HTERT RPE-1 (cell line): ENCODE results near the gene PRRT2.
"Not testable (repeated sequence)": the region's sequence is repeated elsewhere in the genome, so short reads cannot be mapped to it uniquely, and the experiment has no call there.

Experiments
- in situ Hi-C: fragments of 300-500 bp; cut with MboI; formaldehyde crosslinking; loops from 4 replicates; pipeline ENCODE4 v1.14.3; 2020; ENCODE audit warnings: low sequenced_read_pairs

The PRRT2 gene

DNA sequence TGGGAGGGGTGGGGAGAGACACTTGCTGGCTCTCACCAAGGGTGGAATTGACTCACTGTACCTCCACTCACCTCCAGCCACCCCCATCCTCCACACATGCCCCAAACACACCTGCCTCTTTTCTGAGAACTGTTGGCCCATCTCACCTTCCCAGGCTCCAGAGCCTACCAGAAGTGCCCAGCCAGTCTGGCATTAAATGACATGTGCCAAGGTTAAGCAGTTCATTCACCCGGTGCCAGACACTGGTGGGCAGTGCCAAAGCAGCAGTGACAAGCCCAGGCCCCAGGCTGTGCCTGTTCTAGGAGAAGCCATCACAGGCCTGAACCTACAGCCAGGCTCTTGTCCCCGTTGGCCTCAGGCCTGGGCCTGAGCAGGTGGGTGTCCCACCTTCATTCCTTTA lies 19.5 kb downstream of the PRRT2 start:
- in situ Hi-C loops, result no loop called here

DNA sequence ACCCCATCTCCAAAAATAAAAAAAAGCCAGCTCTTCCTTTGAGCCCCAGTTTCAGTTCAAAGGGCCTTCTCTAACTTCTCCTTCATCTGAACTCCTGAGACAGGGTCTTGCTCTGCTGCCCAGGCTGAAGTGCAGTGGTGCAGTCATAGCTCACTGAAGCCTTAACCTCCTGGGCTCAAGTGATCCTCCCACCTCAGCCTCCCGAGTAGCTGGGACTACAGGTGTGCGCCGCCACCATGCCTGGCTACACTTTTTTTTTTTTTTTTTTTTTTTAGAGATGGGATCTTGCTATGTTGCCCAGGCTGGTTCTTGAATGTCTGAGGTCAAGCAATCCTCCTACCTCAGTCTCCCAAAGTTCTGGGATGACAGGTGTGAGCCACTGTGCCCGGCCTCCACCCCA lies 21.2 kb downstream of the PRRT2 start:
- in situ Hi-C loops, result not testable (repeated sequence)

DNA sequence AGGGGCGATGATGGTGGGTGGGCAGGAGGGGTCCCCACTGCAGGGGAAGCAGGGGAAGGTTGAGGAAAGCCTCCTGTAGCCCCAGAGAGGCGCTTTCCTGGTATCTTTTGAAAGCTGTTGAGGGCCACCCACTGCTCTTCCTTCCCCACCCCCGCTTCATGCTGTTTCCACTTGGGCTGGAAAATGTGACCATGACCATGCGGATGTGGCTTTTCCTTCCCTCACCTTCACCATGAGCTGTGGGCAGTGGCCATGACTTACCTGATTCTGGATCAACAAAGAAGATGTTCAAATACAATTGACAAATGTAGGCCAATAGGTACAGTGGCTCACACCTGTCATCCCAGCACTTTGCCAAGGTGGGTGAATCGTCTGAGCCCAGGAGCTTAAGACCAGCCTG lies 22.1 kb downstream of the PRRT2 start:
- in situ Hi-C loops, result no loop called here

DNA sequence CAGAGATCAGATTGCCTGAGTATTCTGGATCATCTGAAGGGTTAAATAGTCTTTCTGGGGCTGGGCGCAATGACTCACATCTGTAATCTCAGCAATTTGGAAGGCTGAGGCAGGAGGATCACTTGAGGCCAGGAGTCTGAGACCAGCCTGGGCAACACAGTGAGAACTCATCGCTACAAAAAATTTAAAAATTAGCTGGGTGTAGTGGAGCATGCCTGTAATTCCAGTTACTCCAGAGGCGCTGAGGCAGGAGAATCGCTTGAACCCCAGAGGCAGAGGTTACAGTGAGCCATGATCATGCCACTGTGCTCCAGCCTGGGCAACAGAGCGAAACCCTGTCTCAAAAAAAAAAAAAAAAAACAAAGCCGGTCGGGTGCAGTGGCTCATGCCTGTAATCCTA lies 23.9 kb downstream of the PRRT2 start:
- in situ Hi-C loops, result no loop called here

DNA sequence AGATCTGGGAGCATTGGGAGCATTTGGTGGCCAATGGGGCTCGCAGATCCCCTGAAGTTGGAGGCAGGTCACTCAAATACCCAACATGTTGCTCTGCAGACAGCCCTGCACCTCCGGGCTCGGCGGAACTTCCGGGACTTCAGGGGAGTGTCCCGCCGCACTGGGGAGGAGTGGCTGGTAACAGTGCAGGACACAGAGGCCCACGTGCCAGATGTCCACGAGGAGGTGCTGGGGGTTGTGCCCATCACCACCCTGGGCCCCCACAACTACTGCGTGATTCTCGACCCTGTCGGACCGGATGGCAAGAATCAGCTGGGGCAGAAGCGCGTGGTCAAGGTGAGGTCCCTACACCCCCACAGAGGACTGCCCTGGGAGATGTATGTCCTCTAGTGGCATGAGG lies 24.6 kb downstream of the PRRT2 start:
- in situ Hi-C loops, result no loop called here

DNA sequence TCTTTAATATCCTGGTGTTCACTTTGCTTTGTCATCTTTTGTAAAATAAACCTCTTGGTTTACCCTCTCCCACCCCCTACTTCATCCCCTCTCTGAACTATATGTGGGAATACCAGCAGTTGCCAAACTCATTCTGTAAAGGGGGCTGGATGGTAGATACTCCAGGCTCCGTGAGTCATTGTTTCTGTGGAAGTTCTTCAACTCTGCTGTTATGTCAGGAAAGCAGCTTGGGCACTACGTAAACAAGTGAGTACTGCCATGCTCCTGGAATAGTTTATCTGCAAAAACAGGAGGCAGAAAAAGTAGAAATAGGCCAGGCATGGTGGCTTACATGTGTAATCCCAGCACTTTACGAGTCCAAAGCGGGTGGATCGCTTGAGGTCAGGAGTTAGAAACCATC lies 25.8 kb downstream of the PRRT2 start:
- in situ Hi-C loops, result no loop called here

DNA sequence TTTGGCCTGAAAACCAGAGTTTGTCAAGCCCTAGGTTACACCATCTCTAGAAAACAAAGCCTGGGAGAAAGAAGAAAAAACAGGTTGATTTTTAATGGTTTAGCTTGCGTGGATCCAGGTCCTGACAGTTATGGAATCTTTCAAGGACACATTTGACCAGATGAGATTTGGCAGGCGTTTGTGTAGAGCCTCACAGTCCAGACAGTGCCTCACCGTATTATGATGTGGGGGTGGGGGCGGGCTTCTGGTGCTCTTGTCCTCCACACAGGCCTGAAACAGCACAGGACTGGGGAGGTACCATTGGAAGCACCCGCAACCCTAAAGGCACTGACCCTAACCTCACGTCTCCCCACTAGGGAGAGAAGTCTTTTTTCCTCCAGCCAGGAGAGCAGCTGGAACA lies 27.8 kb downstream of the PRRT2 start:
- in situ Hi-C loops, result no loop called here

DNA sequence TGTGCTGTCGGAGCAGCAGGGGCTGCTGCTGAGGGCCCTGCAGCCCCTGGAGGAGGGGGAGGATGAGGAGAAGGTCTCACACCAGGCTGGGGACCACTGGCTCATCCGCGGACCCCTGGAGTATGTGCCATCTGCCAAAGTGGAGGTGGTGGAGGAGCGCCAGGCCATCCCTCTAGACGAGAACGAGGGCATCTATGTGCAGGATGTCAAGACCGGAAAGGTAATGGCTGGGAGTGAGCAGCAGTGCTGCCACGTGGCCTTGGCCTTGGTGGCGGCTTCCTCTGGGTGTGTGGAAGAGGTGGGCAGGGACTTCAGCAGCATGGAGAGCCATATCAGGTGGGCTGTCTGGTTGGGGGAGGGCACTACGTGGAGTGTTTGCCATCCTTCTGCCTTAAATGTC lies 28.2 kb downstream of the PRRT2 start:
- in situ Hi-C loops, result no loop called here

DNA sequence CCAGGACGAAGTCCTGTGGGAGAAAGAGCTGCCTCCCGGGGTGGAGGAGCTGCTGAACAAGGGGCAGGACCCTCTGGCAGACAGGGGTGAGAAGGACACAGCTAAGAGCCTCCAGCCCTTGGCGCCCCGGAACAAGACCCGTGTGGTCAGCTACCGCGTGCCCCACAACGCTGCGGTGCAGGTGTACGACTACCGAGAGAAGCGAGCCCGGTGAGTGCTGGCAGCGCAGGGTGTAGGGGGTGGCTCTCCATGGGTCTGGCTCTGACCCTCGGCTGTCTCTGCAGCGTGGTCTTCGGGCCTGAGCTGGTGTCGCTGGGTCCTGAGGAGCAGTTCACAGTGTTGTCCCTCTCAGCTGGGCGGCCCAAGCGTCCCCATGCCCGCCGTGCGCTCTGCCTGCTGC lies 29.6 kb downstream of the PRRT2 start:
- in situ Hi-C loops, result no loop called here

DNA sequence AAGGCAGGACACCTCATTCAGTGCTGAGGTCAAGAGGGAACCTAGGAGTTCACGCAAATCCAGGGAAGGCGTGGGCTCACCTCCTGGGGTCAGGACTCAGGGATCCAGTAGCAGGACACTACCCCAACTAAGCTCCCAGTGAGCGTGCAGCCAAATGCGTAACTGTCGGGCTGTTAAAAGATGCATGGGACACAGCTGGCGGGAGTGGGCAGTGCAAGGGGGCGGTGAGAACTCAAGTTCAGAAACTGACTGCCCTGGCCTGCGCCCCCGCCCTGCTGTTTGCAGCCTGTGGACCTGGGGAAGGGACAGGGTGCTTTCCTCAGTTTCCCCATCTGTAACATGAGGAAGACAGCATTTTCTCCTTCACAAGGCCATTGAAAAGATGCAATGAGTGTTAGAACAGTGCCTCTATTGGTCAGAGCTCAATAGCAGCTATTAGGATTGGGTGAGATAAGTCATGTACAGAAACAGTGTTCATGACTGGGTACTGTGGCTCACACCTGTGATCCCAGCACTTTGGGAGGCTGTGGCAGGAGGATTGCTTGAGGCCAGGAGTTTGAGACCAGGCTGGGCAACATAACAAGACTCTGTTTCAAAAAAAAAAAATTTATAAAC lies 30.8 kb downstream of the PRRT2 start:
- in situ Hi-C loops, result no loop called here

DNA sequence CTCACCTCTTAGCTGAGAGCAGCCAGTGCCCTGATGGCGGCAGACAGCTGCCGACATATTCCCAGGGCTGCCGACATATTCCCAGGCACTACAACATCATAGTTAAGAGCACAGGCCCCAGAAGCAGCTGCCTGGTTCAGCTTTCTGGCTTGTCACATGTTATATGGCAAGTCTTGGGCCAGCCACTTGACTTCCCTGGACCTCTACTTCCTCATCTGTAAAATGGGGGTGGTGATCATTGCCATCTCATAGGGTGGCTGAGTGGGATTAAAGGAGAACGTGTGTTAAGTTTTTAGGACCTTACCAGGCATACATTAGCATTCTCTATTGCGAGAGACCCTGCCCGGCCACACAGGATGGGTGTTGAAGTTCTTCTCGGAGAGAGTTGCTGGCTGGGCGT lies 31.9 kb downstream of the PRRT2 start:
- in situ Hi-C loops, result no loop called here

DNA sequence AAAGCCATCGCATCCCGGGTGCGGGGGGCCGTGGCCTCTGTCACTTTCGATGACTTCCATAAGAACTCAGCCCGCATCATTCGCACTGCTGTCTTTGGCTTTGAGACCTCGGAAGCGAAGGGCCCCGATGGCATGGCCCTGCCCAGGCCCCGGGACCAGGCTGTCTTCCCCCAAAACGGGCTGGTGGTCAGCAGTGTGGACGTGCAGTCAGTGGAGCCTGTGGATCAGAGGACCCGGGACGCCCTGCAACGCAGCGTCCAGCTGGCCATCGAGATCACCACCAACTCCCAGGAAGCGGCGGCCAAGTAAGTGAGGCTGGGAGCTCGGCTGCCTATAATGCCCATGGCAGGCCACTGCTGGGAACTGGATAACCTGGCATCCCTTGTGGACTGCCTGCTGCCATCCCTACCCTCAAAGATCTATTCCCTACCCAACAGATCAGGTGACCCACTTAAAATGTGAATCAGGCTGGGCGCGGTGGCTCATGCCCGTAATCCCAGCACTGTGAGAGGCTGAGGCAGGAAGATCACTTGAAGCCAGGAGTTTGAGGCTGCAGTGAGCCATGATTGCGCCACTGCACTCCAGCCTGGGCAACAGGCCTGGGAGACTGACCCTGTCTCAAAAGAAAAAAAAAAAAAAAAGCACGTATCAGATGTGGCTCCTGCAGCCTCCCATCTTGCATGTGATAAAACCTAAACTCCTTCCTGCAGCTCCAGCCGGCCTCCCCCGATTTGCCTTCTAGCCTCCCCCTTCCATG lies 32.8 kb downstream of the PRRT2 start:
- in situ Hi-C loops, result no loop called here

DNA sequence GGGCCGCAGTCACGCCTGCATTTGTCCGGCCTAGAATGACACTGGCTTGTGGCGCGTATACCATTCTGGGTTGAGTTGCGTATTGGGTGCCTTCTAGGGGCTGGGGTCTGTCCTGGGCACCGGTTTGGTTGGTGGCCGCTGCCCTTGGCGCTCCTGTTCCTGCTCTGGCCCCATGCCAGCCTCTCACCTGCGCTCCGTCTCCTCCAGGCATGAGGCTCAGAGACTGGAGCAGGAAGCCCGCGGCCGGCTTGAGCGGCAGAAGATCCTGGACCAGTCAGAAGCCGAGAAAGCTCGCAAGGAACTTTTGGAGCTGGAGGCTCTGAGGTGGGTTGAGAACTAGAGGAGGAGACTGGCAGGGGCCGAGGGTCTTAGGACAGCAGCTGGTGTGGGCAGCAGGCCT lies 33.7 kb downstream of the PRRT2 start:
- in situ Hi-C loops, result no loop called here

DNA sequence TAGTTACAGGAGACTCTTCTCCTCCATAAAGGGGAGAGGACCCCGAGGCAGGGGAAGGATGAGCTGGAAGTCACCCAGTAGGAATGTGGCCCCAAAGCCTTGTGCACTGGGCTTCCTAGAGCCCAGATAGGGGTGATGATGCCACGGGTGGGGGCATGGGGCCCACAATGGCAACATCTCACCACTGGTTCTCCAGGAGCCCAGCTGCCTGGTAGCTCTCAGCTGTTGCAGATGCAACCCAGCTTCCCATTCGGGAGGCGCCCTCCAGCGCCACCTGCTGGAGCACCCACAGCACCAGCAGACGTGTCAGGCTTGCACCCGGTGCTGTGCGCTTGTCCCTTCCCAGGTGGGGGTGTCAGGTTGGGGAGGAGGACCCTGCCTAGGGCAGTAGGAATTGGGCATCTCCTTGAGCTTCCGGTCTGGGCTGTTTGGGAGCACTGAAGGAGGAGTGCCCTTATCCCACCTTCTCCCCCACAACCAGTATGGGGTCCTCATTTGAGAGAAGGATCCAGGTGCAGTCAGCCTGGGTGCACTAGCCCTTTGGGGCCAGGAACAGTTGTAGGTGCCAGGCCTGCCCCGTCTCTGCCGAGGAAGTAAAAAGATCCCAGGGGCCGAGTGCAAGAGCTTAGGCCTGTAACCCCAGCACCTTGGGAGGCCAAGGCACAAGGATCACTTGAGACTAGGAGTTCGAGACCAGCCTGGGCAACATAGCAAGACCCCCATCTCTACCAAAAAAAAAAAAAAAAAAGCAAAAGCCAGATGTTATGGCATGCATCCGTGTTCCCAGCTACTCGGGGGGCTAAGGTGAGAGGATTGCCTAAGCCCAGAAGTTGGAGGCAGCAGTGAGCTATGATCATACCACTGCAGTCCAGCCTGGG lies 36.7 kb downstream of the PRRT2 start:
- in situ Hi-C loops, result no loop called here

DNA sequence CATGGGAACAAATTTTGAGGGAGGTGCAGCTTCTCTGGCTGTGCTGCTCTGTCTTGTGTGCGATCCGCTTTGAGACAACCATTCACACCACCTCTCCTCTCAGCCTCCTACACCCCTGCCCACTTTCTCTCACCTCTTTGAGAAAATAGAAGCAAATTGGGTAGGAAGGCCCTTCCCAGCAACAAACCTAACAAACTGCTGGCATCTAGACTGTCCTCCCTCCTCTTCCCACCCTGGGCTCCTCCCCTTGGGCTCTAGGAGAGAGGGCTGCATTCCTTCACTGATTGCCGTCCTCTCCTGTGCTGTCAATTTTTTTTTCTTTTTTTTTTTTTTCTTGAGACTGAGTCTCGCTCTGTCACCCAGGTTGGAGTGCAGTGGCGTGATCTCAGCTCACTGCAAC lies 37.5 kb downstream of the PRRT2 start:
- in situ Hi-C loops, result no loop called here

DNA sequence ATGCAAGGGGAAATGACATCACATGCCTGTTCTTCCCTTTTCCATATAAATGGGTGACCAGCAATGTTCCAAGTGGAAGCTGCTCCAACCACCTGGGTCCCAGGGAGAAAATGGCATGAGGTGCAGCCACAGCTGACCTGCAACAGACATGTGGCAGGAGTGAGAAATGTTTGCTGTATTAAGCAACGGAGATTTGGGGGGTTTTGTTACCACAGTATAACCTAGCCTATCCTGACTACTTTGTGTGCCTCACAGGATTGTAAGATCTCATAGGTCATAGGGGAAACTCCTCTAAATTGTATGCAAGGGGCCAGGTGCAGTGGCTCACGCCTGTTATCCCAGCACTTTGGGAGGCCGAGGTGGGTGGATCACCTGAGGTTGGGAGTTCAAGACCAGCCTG lies 39.0 kb downstream of the PRRT2 start:
- in situ Hi-C loops, result no loop called here

DNA sequence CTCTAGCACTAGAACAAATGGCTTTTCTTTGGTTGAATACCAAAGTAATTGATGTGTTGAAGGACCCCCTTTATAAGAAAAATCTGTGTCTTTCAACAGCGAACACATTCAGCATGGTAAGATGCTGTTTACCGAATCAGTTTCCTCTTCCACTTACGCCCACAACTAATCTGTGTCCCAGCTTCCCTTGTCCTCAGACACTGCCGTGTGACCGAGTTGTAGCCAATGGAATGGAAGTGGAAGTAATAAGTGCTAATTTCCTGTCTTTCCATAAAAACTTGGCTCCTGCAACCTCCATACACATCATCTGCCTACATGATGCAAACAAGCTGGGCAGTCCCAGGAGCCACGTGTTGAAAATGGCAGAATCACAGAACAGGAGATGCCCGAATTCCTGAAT lies 40.7 kb downstream of the PRRT2 start:
- in situ Hi-C loops, result no loop called here

DNA sequence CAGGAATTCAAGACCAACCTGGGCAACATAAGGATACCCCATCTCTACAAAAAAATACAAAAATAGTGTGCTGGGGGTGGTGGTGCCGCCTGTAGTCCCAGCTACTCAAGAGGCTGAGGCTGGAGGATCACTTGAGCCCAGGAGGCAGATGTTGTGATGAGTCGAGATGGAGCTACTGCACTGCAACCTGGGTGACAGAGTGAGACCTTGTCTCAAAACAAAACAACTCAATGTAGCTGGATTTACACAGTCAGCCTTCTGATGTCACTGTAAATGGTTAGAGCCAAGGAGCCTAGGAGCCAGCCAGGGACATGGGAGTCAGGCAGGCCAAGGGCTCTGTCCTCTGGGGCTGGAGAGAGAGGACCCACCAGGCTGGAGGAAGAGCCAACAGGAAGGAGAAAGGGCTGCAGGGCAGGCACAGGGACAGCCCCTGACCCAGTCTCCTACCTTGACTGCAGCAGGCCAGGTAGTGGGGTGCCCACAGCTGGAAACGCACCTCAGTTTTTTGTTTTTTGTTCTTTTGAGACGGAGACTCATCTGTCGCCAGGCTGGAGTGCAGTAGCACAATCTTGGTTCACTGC lies 42.6 kb downstream of the PRRT2 start:
- in situ Hi-C loops, result no loop called here

DNA sequence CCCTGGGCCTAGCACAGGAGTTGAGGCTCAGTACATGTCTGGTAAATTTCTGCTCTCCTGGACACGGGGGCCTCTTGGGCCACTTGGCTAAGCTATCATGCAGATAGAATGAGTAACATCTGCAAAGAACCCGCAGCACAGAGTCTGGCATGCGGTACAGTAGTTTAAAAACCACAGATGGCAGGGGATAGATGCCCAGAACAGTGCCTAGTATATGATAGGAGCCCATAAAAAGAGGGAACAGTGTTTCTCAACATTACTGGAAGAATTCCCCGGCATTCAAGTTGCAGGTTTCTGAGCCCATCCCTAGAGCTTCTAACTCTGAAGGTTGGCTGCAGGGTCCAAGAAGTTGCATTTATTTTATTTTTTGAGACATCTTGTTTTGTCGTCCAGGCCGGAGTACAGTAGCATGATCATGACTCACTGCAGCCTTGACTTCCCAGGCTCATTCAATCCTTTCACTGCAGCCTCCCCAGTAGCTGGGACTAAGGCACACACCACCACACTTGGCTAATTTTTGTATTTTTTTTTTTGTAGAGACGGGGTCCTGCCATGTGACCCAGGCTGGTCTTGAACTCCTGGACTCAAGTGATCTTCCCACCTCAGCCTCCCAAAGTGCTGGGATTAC lies 45.3 kb downstream of the PRRT2 start:
- in situ Hi-C loops, result no loop called here

DNA sequence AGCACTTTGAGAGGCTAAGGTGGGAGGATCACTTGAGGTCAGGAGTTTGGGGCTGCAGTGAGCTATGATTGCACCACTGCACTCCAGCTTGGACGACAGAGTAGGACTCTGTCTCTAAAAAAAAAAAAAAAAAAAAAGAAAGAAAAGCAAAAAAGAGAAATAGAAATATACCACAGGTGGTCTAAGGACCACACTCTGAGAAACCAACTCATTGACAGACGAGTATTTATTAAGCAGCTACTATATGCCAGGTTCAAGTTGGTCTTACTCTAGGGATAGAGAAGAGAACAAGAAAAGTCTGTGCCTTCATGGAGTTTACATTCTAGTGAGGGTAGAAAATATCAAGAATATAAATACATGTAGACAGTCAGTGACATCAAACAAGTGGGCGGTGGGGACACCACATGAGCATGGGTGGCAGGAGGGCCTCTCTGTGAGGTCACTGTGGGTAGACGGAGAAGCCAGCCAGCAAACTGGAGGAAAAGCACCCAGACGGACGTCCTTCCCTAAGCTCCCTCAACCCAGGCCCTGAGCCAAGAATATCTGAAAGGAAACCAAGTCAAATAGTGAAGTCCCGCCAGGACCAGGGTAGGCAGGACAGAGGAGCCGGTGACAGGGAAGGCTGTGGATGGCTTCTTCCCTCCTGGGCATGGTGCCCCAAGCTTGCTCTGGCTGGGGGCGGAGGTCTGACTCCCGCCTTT lies 46.3 kb downstream of the PRRT2 start:
- in situ Hi-C loops, result no loop called here

DNA sequence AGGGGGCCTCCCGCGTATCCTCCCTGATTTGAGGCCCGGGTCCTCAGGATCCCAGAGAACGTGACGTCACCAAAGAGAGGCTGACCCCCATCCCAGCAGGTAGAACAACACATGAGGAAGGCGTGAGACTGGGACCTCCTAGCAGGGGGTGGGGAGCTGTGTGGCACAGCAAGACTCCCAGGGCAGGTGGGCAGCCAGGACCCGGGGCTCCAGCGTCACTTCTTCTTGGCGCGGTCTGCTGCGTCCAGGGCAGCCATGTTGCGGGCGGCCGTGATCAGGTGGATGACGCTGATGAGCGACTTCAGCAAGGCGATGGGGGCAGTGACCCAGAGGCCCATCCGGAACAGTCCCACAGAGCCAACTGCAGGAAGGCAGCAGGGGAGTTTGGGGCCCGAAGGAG lies 47.0 kb downstream of the PRRT2 start:
- in situ Hi-C loops, result no loop called here
